ENCODE results near the gene PVALB.

The PVALB gene, protein sequence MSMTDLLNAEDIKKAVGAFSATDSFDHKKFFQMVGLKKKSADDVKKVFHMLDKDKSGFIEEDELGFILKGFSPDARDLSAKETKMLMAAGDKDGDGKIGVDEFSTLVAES

DNA sequence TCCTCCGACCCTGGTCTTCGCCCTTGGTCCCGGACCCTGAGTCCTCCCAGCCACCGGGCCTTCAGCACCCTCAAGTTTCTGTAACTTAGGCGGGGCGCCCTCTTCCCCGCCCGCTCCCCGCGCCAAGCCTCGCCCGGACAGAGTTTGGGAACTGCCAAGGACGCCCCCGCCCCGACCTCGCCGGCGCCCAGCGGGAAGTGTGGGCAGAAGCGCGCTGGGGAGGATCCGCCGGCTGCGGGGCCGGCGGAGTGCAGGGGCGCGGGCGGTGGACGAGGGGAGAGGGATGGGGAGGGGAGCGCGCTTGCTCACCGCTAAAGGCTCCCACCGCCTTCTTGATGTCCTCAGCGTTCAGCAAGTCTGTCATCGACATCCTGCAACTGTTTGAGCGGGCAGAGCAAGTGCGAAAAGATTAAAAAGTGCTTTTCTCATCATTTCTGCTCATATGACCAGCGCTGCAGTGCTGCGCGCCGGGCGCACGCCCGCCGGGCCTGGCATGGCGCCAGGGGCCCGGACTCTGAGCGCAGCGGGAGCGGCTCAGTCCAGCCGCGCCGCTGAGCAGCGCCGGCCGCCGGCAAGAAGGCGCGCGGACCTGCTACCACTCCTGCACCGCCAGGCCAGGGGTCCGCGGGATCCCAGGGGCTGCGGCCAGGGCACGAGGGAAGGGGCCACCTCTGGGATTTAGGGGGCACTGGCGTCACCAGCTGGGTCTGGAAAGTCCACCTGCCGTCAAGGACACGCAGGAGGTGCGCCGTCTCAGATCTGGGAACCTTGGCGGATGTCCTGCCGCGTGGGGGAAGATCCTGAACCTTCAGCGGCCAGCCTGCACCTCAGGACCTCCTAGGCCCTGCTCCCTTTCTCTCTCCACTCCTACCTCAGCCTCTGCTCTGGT is at the start of gene PVALB:
PVALB (minus strand) TSS at position 400 of the 889 bp plus-strand sequence; CDS start at position 370, 30 bp downstream.
- no peak for DNase-seq

DNA sequence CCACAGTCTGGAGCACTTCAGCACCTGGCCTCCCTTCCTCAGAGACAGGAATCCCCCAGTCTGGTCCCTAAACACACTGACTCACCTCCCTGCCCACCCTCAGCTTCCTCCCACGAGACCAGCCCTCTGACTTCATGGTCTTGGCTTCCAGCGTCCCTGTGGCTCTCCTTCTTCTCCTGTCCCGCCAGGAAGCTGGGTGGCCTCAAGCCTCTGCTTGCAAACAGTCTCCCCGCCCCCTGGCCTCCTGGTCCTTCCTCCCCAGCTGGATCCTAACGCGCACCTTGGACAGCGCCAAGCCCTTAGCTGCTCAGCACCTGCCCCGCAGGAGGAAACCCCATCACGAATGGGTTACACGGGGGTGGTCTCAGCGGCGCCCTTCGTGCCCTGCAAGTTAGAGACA is 48.5 kb upstream of the PVALB start:
- no peak for DNase-seq

DNA sequence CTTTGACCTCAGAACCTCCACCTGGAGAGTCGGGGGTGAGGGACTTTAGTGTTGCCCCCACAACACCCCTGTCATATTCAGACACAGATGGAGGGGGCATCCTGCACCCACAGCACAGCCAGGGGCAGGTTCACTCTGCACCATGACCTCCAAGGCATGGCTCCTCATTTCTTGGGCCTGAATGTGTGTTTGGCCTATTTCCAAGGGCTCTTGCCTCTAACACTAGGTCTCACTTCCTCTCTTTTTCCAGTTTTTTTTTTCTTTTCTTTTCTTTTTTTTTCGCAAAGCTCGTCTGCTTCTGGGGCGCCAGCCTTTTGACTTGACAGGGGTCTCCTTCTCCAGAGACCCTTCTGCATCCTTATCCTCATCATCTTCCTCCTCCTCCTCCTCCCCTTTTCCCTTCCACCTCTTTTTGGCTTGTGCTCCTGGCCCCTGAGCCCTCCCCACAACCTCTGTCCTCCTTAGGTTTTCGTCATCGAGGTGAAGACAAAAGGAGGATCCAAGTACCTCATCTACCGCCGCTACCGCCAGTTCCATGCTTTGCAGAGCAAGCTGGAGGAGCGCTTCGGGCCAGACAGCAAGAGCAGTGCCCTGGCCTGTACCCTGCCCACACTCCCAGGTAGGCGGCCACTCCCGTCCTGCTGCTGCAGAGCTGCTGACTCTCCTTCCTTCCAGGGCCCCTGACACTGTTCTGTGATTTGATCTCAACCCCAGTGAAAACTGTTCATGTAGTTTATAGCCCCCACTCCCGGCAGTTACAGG is 47.8 kb upstream of the PVALB start:
- DNase-seq = no peak

DNA sequence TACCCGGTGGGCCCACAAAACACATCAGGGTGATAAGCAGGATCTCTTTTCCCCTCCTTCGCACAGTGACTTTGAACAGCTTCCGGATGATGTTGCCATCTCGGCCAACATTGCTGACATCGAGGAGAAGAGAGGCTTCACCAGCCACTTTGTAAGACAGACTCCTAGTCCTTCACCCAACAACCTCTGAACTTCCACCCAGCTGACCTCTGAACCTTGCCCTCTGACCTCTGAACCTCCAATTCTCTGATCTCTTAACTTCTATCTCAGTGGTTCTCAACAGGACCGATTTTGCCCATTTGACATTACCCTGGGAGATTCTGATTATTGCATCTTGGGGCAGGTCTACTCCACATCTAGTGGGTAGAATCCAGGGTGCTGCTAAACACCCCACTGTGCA is 47.1 kb upstream of the PVALB start:
- DNase-seq = no peak

DNA sequence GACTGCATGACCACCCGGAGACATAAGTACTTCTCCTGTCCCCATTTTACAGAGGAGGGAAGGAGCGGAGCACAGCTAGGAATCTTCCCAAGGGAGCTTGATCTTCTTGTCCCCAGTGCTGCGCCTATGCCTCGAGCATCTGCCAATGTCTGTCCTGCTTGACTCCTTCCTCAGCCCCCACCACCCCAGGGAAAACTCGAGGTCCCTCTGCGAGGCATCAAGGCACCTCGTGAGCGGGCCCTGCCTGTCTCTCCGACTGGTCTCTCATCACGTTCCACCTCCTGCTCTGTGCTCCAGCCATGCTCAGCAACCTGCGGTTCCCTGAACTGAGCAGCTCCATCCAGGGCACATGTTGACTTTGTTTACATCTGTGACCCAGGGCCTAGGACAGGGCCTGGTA is 46.4 kb upstream of the PVALB start:
- no peak for DNase-seq

DNA sequence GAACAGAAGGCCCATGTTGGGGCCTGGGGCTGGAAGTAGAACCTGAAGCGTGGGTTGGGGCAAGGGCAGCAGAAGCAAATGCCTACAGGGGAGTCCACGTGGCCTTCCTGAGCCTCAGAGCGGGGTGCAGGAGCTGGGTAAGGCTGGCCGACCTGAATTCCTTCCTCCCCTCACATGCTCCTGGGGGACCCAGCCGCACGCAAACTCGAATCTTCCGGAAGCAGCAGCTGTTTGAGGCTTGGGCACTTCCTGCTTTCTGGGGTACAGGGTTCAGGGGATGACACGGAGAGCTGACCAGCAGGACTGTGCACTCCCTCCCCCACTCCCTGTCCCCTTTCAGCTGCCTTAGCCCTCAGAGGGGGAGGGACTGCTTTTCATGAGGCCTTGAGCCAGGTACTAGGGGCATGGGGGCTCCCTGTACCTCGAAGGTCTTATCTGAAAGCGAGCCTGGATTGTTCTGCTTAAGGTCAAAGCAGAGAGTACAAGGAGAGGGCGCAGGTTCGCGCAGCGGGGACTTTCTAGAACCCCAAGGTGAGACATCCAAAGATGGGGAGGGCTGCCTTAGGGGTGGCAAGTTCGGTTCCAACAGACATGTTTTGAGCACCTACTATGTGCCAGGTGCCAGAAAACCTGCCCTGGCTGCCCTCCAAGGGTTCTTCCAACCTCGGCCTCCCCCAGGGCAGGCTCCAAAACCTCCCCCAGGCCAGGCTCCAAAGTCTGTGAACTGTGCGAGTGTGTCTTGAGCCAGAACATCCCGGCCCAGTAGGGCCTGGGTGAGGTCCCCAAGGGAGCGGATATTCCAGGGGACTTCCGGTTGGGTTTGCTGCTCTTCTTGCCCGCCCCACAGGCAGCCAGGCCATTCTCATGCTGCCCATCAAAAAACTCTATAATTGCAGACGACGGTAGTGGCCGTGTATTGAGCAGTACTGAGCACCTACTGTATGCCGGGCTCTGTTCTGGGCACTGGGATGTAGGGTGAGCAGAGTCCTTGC is 45.7 kb upstream of the PVALB start:
- no peak for DNase-seq

DNA sequence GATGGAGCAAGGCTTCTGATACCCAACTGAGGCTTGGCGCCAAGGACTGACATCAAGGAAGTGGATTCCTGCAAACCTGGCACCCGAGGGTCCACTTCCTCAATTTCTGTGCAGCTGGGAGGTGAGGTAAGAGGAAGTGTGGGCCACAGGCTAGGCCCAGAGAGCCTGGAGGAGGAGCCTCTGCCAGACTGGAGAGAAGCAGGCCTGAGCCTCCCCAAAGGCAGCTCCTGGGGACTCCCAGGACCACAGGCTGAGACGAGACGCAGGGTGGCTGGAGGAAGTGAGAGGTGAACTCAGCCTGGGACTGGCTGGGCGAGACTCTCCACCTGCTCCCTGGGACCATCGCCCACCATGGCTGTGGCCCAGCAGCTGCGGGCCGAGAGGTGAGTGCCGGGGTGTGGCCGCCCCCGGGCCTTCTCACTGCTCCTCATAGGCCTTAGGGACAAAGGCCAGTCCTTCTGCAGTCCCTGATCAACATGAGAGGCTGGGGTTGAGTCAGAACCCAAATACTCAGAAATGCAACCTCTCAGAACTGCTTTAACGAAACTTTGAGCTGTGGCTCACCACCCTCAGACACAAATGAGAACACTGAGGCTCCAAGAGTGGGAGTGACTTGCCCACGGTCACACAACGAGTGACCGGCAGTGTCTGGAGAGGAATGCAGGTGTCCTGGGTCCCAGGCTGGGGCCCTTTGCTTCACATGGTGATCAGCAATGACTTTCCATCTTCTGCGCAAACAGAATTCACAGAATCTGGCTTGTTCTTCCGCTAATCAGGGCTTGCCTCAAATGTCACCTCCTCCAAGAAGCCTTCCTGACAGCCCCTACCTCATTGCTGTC is 44.2 kb upstream of the PVALB start, which contains the start of gene NCF4:
NCF4 (plus strand) TSS at position 186 of the 839 bp plus-strand sequence; CDS start at position 352, 166 bp downstream.
- DNase-seq = no peak

DNA sequence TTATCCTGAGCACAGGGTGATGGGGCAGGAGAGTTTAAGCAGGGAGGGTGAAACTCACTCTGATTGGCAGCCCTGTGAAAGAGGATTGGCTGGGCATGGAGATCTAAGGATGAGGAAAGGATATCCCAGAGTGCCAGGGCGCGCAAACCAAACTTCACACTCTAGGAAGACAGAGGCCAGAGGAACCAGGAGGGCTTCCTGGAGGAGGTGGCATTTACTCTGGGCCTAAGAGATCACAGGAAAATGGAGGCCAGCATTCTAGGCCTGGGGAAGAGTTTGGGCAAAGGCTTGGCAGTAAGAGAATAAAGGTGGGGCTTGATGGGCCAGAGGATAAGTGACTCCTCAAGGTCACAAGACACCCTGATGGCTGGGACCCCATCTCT is 43.6 kb upstream of the PVALB start:
- DNase-seq = no peak

DNA sequence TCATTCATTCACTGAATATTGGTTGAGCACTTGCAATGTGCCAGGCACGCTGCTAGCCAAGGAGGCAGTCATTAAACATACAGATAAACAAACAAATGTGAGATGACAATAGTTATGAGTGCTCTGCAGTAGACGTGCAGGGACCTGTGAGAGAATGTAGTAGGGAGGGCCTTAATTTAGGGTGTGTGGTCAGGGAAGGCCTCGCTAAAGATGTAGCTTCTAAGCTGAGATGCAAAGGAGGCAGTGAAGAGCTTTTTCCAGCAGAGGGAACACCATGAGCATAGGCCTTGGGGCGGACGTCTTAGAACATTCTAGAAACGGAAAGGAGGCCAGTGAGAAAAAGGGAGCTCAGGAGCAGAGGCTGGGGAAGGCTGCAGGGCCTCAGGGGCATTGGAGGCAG is 43.2 kb upstream of the PVALB start:
- no peak for DNase-seq

DNA sequence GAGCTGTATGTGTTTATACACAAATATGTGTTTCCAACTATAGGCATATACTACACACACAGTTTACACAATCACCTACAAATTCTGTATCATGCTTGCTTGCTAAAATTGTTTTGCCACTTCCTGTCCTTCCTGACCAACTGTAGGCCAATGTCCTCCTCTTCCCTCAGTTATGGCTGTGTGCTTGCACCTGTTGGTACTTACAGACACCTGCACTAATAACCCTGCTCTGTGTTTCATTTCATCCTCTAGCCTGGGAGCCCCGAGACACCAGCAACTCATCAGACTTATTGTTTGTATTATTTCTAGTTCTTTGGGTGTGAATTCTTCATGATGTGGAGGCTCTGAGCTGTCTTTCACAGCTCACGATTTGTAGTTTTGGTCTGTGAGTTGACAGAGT is 42.1 kb upstream of the PVALB start:
- no peak for DNase-seq

DNA sequence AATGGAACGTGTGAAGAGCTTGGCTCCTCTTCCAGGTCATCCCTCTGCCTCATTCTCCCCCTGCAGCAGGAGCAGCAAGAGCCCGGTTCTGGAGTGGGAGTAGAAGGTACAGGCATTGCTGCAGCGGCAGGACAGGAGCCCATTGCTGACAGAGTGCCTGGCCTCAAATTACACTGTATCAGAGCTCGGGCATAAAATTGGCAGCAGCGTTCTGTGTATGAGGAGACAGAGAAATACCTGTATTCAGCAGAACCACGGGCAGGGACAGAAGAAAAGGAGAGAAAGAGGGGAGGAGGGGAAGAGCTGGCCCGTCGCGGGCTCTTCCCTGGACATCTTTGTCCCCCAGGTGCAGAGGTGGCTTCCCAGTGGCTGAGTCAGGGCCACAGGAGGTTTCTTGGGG is 41.3 kb upstream of the PVALB start:
- DNase-seq = no peak

DNA sequence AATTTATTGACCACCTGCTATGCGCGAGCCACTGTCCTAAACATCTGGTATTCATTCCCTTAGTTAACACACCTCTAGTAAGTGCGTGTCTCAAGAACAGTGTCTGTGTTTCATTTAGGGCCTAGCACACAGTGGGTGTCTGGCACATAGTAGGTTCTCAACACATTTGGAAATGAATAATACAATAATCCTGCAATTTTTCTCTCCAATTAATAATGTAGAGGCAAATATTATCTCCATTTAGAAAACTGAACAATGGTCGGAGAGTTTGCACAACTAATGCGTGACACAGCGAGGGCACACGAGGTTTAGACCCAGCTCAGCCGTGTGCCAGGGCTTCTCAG is 39.9 kb upstream of the PVALB start:
- no peak for DNase-seq

DNA sequence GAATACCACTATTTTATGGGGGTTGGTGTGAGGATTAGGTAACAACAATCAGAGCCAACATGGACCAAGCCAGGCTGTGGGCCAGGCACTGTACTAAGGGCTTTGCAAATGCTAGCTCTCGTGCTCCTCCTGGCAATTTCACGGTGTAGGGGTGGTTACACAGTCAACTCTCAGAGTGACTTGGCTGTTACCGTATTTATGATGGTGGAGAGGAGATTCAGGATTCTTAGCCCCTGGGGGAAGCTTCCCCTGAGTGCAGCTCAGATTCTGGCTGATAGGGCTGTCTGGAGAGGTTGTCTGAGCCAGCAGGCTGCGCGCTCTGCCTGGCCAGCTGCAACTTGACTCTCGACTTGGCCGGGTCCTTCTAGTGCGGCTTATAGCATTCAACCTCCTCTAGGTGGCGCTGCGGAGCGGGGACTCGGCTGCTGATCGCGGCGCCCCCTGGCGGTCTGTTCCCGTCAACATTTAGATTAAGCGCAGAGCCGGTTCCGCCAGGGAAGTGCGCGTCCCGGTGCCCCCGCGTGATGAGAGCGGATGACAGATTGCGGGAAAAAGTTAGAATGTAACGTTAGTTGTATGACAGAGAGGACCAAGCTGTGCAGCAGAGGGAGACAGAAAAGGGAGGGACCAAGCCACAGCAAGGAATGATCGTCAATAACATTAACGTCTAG is 39.4 kb upstream of the PVALB start:
- DNase-seq = peak; percentile 62

DNA sequence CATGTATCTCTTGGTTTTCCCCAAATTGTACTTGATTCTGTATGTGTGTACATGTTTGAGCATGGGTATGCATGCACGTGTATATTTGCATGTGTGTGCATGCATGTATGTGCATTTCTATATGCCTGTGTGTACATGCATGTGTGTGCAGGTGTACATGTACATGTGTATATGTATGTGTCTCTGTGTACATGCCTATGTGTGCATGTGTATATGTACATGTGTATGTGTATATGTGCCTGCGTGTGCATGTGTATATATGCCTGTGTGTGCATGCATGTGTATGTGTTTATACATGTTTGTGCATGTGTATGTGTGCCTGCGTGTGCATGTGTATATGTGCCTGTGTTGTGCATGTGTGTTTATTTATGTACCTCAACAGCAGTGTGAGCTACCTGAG is 38.6 kb upstream of the PVALB start:
- DNase-seq = no peak

DNA sequence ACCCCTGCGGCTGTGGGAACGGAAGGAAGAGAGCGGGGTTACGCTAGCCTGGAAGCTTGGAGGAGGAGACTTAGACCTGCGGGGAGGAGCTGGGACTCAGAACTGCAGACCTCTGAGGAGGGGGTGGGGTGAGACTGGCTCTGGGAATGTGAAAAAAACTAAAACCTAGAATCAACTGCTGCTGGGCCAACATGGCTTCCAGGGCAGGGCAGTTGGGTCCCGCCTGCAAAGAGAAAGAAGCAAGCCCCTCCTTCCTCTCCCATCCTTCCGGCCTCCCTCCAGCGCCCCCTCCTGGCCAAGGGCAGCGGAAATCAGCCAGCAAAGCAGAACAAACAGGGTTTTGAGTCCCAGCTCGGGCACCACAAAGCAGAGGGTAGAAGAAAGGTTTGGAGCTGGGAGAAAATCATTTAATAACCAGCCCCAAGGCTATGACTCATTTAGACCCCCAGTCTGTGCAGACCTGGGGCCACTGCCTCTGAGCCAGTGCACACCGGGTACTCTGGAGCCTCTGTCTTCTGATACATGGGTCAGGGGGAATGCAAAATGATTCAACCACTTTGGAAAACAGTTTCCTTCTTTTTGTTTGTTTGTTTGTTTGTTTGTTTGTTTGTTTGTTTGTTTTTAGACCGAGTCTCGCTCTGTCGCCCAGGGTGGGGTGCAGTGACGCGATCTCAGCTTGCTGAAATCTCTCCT is 36.7 kb upstream of the PVALB start:
- DNase-seq = peak; percentile 8

DNA sequence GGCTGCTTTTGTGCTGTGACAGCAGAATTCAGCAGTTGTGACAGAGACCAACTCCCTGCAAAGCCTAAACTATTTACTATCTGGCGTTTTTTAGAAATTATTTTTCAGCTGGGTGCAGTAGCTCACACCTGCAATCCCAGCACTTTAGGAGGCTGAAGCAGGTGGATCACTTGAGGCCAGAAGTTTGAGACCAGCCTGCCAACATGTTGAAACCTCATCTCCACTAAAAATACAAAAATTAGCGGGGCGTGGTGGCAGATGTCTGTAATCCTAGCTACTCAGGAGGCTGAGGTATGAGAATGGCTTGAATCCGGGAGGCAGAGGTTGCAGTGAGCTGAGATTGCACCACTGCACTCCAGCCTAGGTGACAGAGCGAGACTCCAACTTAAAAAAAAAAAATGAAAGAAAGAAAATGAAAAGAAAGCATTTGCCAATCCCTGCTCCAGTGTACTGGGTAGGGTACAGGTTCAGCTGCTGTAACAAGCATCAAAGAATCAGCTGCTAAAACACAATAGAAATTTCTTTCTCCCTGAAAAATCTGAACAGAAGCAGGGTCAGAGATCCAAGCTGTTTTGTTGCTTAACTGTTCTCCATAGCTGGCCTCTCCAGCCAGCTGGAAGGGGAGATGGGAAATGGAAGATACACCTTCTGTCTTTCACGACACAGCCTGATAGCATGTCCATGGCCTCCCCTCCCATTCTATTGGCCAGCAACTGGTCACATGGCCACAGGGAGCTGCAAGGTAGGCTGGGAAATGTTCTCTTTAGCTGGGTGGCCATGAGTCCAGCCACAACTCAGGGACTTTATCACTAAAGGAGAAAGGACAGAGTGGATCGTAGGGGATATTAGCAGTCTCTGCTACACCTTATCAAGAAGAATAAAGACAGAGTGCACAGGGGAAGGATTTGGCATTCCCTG is 35.5 kb upstream of the PVALB start:
- DNase-seq = no peak

DNA sequence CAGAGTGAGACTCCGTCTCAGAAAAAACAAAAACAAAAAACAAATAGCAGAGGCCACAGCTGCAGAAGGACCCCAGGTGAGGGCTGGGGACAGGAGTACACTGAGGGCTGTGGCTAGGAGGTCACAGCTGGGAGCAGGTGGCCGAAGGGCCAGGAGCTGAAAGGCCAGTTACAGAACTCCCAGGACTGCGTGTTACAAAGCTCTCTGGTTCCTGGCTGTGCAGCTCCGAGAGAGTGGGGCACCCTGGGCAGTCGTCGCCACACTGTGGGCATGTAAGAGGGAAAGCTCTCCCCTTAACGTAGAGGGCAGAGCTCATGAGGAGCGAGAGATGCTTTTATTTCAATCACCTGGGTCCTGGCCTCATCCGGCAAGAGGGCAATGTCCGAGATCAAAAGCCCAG is 33.8 kb upstream of the PVALB start:
- no peak for DNase-seq

DNA sequence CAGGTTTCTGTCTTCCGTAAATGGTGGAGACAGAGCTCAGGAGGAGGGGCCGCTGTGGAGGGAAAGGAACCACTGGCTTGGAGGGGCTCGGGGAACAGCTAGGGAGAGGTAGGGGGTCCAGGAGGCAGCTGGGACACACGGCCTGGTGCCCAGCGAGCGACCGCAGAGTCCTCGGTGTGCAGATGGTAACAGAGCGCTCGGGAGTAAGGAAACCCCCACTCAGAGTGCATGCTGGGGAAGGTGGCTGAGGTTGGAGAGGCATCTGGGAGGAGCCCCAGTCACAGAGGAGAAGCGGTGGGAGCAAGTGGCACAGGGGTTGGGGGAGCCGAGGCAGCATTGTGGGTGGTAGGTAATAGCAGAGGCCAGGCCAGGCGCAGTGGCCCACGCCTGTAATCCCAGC is 33.2 kb upstream of the PVALB start:
- no peak for DNase-seq

DNA sequence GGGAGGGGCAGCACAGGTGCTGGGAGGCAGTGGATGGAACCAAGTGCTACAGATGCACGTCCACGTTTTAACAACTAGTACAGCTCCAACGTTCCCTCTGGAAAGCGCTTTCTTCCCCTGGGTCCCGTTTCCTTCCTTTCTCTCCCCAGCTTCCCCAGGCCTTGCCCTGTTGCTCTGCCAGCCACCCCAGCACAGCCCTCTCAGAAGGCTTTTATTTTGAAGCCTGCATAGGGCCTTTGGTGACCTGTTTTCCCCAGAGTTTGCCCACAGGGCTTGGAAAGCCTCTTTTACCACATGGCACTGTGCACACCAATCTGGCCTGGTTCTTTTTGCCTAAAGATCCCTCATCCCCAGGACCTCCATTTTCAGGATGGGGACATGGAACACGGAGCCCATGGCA is 30.1 kb upstream of the PVALB start:
- DNase-seq = no peak

All from NCI-H524 treated with DMSO at 0.1 percent for 48 hours (cell line).